GM18951 (cell line): ENCODE measurements around the gene CDCA4.
A peak's percentile ranks its signal among the peaks of the same experiment; 100 is the strongest.
"Not testable (repeated sequence)": the region's sequence is repeated elsewhere in the genome, so short reads cannot be mapped to it uniquely, and the experiment has no call there.

ENCODE experiments used
- POLR2A ChIP-seq: IDR thresholded peaks from 4 replicates; pipeline ENCODE4 v1.6.1; 2011; ENCODE audit warnings: mild to moderate bottlenecking; ENCODE audit not compliant: insufficient read length, insufficient read depth; ENCODE audit errors: extremely low read depth
- in situ Hi-C: fragments of 300-500 bp; cut with MboI; formaldehyde crosslinking; loops from one replicate; pipeline ENCODE4 v1.12.0; 2022; ENCODE audit warnings: low sequenced_read_pairs, mixed read lengths, inconsistent platforms; ENCODE audit not compliant: unreplicated experiment

Gene CDCA4

DNA sequence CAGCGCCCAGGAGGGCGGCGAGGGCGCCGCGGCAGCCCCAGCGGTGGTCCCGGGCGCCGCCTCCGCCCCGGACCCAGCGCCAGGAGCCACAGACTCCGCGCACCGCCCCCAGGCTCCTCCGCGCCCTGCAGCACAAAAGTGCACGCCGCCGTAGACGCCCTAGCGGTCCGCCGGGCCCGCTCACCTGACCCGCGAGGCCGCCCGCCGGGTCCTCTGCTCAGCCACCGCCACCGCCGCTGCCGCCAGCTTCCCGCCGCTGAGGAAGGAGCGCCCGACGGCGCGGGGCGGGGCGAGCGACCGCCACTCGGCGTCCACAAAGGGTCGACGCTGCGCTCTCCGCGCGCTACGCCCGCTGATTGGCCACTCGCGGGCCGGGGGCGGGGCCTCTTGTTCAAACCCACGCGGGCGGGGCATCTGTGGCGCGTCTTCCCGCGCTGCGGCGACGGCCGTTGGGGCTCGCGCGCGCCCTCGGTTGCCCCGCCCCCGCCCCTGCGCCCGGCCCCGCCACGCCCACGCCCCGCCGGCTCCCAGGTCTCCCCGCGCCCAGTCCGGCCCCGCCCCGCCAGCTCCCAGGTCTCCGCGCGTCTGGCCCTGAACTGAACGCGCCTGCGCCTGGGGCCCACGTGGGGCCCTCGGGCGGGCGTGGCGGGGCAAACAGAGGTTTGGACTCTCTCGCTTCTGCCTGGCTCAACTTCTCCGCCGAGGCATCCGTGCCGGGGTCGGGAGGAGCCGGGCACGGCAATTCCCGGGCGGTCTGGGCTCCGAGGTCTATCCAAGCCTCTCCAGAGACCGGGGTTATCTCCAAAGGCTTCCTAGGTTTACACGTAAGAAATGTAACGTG lies at the start of gene CDCA4:
Gene CDCA4 (minus strand): TSS at position 269 of the 841 bp plus-strand sequence. CDS start 9,154 bp downstream, outside the sequence.
- in situ Hi-C loops = no loop called here
- peak; percentile 93 for TF ChIP-seq POLR2A

DNA sequence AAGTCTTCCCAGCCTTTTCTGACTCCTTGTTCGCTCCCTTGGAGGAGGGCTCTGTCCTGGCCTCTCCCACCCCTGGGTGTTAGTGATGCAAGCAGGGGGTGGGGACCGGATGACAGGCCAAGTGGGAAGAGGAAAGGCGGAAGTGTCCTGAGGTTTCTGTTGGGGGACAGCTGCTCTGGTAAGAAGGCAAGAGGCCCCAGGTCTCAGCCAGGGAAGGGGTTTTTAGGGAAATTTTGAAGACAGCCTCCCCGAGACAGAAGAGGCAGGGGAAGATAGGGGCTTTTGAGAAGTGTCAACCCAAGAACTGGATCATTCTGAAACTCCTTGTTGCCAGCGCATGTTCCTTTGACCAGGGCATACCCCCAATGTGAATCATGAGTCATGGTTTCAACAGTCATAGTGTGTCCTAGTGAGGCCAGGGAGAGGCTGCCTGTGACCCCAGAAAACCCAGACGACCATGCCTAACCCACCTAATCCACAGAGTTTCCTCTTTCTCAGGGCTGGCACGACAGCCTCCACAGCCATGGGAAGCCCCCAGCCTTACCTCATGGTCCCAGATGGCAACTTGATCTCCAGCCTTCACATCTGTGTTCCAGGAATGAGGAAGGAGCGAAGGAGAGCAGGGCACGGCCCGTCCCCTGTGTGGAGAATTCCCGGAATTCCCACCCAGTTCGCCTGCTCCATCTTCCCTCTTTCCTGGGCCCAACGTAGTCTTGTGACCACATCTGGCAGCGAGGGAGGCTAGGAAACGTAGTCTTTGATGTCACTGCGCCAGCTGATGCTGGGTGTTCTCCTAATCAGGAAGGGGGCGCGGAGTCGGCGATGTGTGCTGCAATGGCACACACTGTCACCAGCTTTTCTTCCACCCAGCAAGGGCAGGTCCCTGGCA lies 49.2 kb upstream of the CDCA4 start:
- in situ Hi-C loops = no loop called here
- no peak for TF ChIP-seq POLR2A

DNA sequence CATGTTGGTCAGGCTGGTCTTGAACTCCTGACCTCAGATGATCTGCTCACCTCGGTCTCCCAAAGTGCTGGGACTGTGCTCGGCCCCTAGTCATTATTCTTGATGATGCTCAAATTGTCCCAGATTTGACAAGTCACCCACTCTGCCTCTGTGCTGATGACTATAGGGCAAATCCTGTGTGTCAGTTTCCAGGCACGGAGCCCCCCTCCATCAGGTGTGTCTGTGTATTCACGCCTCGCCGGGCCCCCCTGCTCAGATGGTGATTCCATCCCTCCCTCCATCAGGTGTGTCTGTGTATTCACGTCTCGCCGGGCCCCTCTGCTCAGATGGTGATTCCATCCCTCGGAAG lies 48.6 kb upstream of the CDCA4 start:
- no peak for TF ChIP-seq POLR2A
- in situ Hi-C loops = no loop called here

- in situ Hi-C loops = no loop called here
Measured at GRCh38 chr14:105068818-105069217, 47.9 kb upstream of the CDCA4 start.

GRCh38 chr14:105067969-105068301 lies 47.1 kb upstream of the CDCA4 start:
- TF ChIP-seq POLR2A = no peak
- in situ Hi-C loops = no loop called here

More at GRCh38 chr14:105068818-105069217, 47.9 kb upstream of the CDCA4 start:
- TF ChIP-seq POLR2A = no peak

GRCh38 chr14:105067140-105067968 lies 46.5 kb upstream of the CDCA4 start:
- peak; percentile 25 for TF ChIP-seq POLR2A
- in situ Hi-C loops = no loop called here

GRCh38 chr14:105066240-105067071 lies 45.6 kb upstream of the CDCA4 start:
- in situ Hi-C loops = no loop called here

GRCh38 chr14:105065280-105066228 lies 44.7 kb upstream of the CDCA4 start, which contains the start of gene GPR132:
TSS of gene GPR132 (minus strand) at chr14:105065430. CDS start at chr14:105055420, 10,010 bp downstream.
- peak; percentile 96 for TF ChIP-seq POLR2A
- in situ Hi-C loops = no loop called here

More at GRCh38 chr14:105066240-105067071, 45.6 kb upstream of the CDCA4 start:
- TF ChIP-seq POLR2A = peak; percentile 13

GRCh38 chr14:105064721-105065143 lies 43.8 kb upstream of the CDCA4 start:
- in situ Hi-C loops = no loop called here
- peak; percentile 42 for TF ChIP-seq POLR2A

GRCh38 chr14:105064001-105064400 lies 43.1 kb upstream of the CDCA4 start:
- no peak for TF ChIP-seq POLR2A
- in situ Hi-C loops = no loop called here

- in situ Hi-C loops = not testable (repeated sequence)
Measured at GRCh38 chr14:105063506-105063905, 42.6 kb upstream of the CDCA4 start.
